ENCODE measurements around the gene TAAR5.
"Not testable (repeated sequence)": the region's sequence is repeated elsewhere in the genome, so short reads cannot be mapped to it uniquely, and the experiment has no call there.

TAAR5 gene, protein sequence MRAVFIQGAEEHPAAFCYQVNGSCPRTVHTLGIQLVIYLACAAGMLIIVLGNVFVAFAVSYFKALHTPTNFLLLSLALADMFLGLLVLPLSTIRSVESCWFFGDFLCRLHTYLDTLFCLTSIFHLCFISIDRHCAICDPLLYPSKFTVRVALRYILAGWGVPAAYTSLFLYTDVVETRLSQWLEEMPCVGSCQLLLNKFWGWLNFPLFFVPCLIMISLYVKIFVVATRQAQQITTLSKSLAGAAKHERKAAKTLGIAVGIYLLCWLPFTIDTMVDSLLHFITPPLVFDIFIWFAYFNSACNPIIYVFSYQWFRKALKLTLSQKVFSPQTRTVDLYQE

GRCh38 chr6:132589454-132589853 is at the start of gene TAAR5:
Gene TAAR5 (minus strand): TSS chr6:132589741. CDS start chr6:132589686, 55 bp downstream.
- no peak for DNase-seq

DNA sequence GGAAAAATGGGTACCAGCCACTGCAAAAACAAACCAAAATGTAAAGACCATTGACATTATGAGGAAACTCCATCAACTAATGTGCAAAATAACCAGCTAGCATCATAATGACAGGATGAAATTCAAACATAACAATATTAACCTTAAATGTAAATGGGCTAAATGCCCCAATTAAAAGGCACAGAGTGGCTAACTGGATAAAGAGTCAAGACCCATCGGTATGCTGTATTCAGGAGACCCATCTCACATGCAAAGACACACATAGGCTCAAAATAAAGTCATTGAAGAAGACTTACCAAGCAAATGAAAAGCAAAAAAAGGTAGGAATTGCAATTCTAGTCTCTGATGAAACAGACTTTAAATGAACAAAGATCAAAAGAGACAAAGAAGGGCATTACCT is 47.6 kb upstream of the TAAR5 start:
- not testable (repeated sequence) for DNase-seq

- DNase-seq, result not testable (repeated sequence)
Measured at GRCh38 chr6:132635906-132636305, 46.4 kb upstream of the TAAR5 start.

- DNase-seq, result not testable (repeated sequence)
Measured at GRCh38 chr6:132635288-132635687, 45.7 kb upstream of the TAAR5 start.

DNA sequence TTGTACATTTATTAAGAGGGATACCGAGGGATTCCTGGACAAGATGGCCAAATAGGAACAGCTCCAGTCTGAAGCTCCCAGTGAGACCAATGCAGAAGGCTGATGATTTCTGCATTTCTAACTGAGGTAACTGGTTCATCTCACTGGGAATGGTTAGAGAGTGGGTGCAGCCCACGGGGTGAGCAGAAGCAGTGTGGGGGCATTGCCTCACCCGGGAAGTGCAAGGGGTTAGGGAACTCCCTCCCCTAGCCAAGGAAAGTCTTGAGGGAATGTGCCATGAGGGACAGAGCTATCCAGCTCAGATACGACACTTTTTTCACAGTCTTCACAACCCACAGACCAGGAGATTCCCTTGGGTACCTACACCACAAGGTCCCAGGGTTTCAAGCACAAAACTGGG is 45.3 kb upstream of the TAAR5 start:
- DNase-seq, result no peak

- DNase-seq, result no peak
Measured at GRCh38 chr6:132633362-132633761, 43.8 kb upstream of the TAAR5 start.

- DNase-seq, result no peak
Measured at GRCh38 chr6:132624175-132624574, 34.6 kb upstream of the TAAR5 start, which contains the start of gene TAAR2. Gene TAAR2 (minus strand): TSS chr6:132624275. CDS start chr6:132624275, 0 bp downstream.

DNA sequence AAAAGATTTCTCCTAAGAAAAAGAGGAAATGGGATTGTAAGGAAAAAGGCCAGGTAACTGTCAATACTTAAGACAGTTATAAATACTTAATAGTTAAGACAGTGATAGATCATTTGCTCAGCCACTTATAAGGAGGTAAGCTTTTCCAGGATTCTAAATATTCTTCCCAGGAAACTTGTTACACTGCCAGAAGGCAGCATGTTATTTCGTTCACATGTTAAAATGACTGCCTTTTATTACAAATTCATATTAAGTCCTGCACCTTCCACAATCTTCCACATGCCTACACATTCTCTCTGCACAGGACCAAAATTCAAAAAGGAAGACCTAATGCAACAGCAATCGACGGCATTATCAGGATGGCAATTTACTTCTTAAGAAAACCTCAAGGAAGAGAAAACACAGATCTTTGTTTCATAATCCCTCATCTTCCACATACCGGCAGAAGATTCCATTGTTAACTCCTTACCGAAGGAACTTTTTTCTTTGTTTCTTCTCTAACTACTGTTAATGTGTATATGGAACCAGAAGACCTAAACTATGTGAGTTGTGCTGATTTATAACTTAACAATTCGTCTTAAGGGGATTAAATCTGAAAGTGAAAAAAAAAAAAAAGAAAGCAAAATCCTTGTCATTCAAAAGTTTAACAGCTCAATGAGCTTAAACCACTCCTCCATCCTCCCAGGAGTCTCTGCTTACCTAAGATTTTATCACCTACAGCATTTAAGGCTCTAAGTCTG is 33.7 kb upstream of the TAAR5 start:
- no peak for DNase-seq

DNA sequence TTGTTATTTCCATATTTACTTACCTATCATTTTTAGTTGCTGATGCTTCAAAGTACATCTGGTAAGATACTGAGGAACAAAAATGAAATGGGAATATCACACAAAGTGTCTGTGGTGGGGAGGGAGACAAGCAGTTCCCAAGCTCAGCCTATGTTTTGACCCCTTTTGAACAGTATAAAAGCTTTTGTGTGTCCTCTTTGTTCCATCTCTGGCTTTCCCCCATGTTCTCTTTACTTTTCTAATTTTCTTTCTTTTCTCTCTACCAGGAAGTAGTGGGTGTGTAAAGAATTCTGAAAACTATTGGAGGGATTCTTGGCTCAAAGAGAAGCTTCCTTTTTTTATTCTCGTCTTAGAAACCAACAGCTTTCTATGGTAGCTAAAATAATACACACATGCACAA is 27.1 kb upstream of the TAAR5 start:
- DNase-seq, result no peak

DNA sequence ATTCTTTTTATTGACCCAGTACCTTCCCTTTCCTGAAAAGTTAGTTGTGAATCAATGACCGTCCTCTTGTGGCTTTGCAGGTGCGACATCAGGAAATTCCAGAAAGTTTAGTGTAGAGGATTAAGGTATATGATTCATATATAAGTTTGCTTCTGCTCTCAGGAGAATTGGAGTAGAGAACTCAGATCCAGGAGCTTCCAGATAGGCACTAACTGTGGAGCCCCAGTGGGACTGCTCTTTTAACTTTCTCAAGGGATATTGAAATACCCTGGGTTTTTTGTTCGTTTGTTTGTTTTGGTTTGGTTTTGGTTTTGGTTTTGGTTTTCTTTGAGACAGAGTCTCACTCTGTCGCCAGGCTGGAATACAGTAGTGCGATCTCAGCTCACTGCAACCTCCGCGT is 25.0 kb upstream of the TAAR5 start:
- DNase-seq, result no peak

GRCh38 chr6:132612449-132613108 is 23.0 kb upstream of the TAAR5 start:
- no peak for DNase-seq

GRCh38 chr6:132611616-132612015 is 22.1 kb upstream of the TAAR5 start:
- no peak for DNase-seq

DNA sequence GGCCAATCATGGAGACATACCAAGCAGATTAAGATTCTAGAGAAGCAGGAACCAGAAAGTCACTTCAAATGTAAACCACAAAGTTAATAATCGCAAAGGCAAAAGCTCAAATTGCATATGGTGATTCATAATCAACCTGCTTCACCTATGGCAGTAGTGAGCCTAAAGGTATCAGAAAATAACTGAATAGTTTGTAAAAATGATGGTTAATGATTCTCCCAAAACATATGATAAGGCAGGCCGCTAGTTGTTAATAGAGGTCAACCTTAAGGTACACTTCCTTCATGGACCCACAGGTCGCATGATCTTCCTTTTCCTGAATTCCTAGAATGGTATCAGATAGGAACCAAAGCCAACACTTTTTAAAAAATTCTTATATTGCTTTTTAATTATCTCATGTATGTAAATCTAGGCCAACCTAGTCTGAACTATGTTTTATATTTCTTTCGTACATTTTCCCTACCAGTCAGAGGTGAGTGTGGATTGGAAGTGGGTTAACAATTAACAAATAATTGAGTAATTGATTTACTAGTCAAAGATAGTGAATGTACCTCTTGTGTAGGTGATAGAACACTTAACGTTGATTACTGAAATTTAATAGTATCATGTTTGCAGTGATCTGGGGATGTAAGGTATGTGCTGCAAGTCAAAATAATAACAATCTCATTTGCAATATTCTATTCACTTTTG is 18.1 kb upstream of the TAAR5 start:
- DNase-seq, result no peak

DNA sequence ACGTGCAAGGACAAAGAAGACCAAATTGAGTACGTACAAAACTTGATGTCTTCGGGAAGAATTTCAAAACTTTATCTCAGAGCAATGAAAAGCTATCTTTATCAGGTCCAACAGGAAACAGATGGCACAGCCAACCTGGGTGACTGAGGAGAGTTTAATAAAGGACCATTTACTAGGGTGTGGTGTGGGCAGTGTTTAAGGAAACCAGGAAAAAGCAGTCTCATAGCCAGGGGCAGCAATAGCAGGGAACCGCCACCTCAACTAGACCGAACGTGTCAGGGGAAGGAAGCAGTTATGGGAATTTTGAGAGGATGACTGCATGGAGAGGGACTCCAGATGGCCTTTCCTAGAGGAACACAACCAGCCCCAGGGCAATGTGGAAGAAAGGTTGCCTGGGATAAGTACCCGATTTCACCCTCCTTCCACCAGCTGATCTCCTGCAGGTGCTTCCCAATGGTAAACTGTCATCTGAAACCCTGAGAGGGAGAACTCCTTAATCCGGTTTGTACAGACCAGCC is 15.2 kb upstream of the TAAR5 start:
- no peak for DNase-seq

DNA sequence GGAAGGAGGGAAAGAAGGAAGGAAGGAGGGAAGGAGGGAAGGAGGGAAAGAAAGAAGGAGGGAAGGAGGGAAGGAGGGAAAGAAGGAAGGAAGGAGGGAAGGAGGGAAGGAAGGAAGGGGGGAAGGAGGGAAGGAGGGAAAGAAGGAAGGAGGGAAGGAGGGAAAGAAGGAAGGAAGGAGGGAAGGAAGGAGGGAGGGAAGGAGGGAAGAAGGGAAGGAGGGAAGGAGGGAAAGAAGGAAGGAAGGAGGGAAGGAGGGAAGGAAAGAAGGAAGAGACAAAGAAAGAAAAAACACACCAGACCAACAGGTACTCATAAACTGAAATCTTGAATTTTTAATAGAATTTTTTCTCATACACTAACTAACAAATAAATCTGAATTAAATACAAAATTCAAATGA is 11.4 kb upstream of the TAAR5 start:
- not testable (repeated sequence) for DNase-seq

- DNase-seq, result peak; percentile 4
Measured at GRCh38 chr6:132598473-132598872, 8.9 kb upstream of the TAAR5 start.

DNA sequence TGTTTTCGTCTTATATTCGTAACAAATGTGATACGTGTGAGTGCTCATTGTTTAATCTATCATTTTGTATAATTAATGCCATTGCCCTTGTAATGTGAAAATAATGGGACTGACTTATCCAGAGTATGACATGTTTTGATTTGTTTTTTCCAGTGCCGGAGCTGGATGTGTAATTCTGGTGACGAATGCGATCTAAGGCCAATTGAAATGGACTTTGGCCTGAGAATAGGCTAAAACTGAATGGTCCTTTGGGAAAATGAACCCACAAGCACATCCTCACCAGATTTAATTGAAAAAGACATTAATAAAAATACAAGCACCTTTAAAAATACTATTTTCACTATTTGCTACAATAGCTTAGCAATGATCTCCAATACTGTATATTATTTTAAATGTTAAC is 6.7 kb upstream of the TAAR5 start:
- DNase-seq, result no peak

GRCh38 chr6:132592855-132593254 is 3.3 kb upstream of the TAAR5 start:
- no peak for DNase-seq

DNA sequence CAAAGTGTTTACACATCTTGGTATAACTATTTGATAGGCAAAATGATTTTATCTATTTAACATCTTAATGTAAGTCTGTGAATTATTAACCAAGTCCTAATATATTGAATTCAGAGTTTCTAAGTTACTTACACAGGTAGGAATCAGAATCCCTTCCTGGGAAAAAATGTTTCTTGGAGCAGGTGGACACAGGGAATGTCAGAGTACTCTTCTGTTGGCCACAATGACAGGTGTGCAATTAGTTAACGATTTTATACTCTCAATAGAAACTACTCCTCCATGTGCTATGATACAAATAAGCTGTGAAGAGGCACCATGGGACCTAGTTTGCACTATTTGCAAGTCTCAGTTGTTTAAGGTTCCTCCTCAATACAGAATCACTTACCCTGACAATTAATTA is 821 bp upstream of the TAAR5 start:
- no peak for DNase-seq

- DNase-seq, result no peak
Measured at GRCh38 chr6:132587424-132587823, 2.1 kb downstream of the TAAR5 start.

- DNase-seq, result no peak
Measured at GRCh38 chr6:132584698-132585097, 4.8 kb downstream of the TAAR5 start.

- DNase-seq, result no peak
Measured at GRCh38 chr6:132571774-132572173, 17.8 kb downstream of the TAAR5 start.

GRCh38 chr6:132570221-132570777 is 19.2 kb downstream of the TAAR5 start, which contains the start of gene TAAR6:
Gene TAAR6 (plus strand): TSS chr6:132570322. CDS start chr6:132570322, 0 bp downstream.
- DNase-seq, result no peak
